GM19467 (cell line): ENCODE data around the gene HOXA13.

Experiments
- ATAC-seq: cut with Tn5 transposase; IDR thresholded peaks from one replicate; pipeline ENCODE4 v1.9.1; 2021; ENCODE audit warnings: mild to moderate bottlenecking, moderate library complexity; ENCODE audit not compliant: unreplicated experiment

HOXA13 gene

GRCh38 chr7:27237735-27238334 is 37.9 kb upstream of the HOXA13 start:
- ATAC-seq = no peak

- no peak for ATAC-seq
These were observed 35.8 kb upstream of the HOXA13 start for GRCh38 chr7:27235387-27236311.

DNA sequence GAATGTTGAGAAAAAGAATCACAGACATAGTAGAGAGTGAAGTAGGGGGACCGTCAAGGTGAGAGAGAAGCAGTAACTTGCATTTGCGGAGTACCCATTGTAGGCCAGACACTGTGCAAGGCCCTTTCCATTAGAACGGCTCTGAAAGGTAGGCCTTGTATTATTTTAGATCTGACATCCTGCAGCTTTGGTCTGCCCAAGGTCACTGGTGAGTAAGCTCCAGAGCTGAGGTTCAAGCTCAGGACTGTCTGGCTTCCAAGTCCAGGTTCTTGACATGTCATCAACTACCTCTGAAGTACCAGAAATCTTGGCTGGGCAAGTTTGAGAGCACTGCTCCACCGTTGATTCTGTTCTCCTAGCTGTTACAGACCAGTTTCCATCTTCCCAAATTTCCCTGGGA is 29.6 kb upstream of the HOXA13 start:
- ATAC-seq = no peak

DNA sequence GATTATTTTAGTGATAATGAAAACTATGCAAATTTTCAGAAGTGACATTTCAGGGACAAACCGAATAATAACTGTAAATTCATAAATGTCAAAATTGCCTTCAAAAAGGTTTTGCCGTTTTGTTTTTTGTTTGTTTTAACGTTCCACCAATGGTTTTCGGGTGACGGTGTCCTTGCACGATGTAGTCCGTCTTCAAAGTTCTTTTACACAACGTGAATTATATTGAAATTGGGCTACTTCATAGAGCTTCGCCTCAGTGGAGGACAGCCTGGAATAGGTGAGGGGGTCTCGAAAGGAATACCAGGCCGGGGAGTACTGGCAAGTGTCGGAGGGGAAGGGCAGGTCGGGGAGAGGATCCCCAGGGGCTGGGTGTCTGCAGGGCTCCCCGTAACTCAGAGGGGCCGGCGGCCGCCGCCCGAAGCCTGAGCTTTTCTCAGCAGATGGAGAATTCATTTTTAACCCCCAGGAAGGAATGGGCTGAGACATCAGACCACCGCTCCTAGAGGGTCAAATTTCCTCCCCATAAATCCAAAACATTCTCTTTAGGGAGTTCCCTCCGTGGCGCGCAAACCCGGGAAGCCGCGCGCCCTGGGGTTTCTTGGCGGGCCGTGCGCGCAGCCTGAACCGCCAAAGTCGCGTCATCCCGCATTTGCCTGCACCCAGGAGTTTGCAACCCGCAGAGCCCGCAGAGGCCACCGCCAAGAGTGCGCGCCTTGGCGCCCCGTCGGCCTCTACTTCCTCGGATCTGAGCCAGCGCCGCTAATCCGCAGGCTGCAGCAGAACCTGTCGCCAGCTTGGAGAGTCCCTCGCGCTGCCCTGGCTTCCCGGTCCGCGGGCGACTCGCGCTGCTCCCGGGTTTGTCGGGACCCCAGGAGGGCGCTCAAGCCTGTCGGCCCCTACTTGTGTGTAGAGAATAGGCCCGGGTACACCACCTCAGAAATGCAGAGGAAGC is 25.4 kb upstream of the HOXA13 start:
- no peak for ATAC-seq

GRCh38 chr7:27223941-27224575 is 24.2 kb upstream of the HOXA13 start:
- ATAC-seq = no peak

DNA sequence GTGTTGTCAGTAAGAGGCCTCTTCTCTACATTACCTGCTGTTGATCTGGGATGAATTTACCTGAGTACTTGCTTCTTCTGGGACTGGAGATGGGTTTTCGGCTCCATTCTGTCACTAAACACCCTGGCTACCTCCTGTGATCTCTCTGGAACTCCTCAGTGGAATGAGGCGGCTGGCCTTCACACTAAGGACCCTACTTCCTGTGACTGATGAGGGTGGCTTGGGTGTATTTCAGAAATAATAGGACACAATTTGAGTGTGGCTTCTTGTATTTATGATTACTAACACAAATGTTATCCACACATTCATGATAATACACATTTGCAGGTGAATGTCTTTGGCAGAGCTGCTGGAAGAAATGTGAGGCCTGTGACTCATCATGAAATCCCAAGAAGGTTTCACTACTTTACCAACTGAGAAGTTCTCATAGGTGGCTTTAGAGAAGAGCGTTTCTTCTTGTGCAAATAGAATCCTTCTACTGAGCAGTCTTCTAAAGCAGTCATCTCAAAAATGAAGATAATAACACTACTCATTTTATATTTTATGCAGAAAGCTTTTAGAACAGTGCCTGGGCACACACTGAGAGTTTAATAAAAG is 21.4 kb upstream of the HOXA13 start:
- no peak for ATAC-seq

DNA sequence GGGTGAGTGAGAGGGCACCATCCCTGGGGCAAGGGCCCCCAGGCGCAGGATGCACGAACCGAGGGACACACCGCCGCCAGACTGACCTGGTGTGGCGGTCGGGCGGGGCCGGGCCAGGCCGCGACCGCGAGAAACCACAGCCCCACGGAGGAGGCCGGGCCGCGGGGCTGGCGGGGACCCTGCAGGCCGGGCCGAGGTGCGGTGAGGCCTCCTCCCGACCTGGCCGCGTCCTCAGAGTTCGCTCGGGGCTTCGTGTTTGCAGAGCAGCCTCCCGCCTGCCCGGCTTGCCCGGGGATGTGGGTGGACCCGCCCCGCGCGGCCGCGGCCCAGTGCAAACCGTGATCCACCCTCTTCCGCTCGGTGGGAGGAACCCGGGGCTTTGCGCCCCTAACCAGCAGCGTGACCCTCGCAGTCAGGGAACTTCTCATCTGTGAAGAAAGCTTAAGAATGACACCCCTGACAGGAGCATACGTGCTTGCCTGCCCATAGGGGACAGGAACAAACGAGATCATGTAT is 20.6 kb upstream of the HOXA13 start:
- ATAC-seq = no peak

- ATAC-seq = no peak
These were observed 19.9 kb upstream of the HOXA13 start for GRCh38 chr7:27219821-27220220.

GRCh38 chr7:27217951-27218350 is 18.1 kb upstream of the HOXA13 start:
- ATAC-seq = no peak

- no peak for ATAC-seq
These were observed 15.5 kb upstream of the HOXA13 start for GRCh38 chr7:27215356-27215755.

- no peak for ATAC-seq
These were observed 14.5 kb upstream of the HOXA13 start for GRCh38 chr7:27214239-27214950.

- ATAC-seq = no peak
These were observed 13.7 kb upstream of the HOXA13 start for GRCh38 chr7:27213433-27214238.

DNA sequence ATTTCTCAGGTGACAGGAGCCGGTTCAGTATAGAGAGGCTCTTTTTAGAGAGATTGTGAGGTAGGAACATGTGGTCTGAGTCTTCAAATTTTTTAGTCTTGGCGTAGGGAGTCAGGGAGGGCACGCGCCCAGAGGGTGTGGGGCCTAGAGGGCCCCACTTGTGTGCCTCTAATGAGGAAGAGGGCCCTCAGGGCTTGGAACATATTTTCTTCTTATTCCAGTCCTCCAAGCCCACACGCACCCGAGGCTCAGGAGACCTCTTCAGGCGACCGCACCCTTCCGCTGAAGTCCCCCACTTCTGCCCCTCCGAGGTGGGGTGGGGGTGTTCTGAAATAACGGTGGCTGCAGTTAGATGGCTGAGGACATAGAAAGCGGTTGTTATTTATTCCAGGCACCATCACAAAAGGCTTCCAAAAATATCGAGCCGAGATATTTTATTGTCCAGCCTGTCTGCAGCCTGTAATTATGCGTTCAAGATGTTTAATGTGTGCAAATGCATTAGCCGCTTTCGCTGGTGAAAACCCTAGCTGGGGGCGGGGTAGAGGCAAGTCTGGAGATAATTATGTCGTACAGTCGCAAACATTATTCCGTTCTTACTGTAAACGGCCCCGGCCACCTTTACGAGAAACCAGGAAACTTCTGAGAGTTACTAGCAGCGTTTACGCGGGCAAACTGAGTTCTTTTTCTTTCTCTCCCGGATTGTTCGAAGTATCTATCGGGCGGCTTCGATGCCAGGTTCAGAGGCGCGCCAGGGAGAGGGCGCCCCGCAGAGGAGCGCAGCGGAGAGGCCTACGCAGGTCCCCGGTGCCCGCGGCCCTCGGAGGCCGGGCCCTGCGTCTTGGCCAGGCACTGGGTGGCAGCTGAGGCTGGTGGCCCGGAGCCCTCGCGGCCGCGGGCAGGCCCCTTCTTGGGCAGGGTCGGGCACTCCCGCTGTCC is 12.9 kb upstream of the HOXA13 start:
- no peak for ATAC-seq

- ATAC-seq = no peak
These were observed 11.9 kb upstream of the HOXA13 start for GRCh38 chr7:27211764-27212204.

- no peak for ATAC-seq
These were observed 11.2 kb upstream of the HOXA13 start for GRCh38 chr7:27211084-27211446.

DNA sequence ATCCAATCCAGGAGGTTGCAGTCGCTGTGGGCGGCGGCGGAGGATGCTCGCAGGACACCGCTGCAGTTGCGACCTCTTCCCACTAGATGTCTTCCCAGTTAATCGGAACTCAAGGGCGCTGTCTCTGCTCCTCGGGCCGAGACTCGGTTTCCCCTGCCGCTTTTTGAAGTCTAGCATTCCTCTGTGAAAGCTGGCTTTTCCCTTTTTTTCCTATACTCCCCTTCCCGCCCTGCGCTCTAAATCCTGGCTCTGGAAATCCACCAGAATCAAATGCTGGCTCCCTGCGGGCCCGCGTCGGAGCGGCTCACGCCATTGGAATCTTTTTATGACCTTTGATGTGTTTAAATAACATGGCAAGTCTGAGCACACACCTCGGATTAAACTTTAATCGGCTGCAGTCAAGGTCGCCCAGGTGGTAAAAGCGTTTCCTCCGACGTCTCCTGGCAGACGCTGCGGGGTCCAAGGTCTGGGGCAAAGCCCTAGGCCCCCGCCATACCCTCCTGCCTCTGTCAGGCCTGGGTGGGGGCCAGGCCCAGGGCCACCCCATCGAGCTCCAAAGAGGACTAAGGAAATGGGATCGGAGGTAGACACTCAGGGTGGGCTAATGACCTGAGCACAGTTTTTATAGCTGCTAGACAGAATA is 10.7 kb upstream of the HOXA13 start:
- ATAC-seq = no peak

- no peak for ATAC-seq
These were observed 10.1 kb upstream of the HOXA13 start for GRCh38 chr7:27209933-27210440.
